ENCODE measurements around the gene RPL15. TPM values are rescaled to one million over a fixed set of nuclear protein-coding genes. Genes with fewer than 3 reads are reported as not detected.

The RPL15 gene
- total and polyA plus RNA-seq, 2 donors (not counting 1 experiment from before 2014, with no cell fraction given) = 1,860 to 3,720 TPM

DNA sequence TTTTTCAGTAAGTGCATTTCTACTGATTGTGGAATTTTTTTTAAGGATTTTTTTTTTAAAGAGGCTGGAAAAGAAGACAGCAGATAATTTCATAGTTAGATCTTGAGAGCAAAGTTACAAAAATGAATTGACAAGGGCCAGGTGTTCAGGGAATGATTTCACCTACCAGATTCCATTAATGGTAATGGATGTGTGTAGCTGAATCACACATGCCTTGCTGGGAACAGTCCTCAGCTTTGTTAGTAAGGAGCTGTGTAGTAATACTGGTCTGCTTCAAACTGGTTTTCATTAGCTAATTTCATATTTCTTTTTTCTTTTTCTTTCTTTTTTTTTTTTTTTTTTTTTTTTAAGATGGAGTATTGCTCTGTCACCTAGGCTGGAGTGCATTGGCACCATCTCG, 44.1 kb downstream of the RPL15 start:
- Histone ChIP-seq H3K27ac (ENCODE audit: insufficient read depth, low read length) (no peak overlapping the region), H2AFZ (ENCODE audit: low read length) (no peak overlapping the region), H3K4me1 (ENCODE audit: control insufficient read depth, extremely low read depth, insufficient read depth, low read length) (peaks cover 16% of the 10 kb centered on the region), H4K20me1 (ENCODE audit: control insufficient read depth, extremely low read depth, insufficient read depth, low read length) (no peaks in the 10 kb centered on the region), H3K9ac (ENCODE audit: insufficient read depth, low read length) (no peak overlapping the region), H3K79me2 (ENCODE audit: control insufficient read depth, insufficient read depth, low read length) (peaks cover 16% of the 10 kb centered on the region), H3K4me2 (ENCODE audit: extremely low read depth, insufficient read depth, low read length) (no peak overlapping the region), H3K4me3 (replicated peaks in 1 of 4; ENCODE audit: control extremely low read depth in 1 of 4, insufficient read depth in 1 of 4, low read depth in 3 of 4, low read length in 4 of 4) (no peak overlapping the region), H3K9me3 (ENCODE audit: control insufficient read depth, insufficient read depth, low read depth, low read length) (no peaks in the 10 kb centered on the region), H3K36me3 (ENCODE audit: control insufficient read depth, insufficient read depth, low read length) (peaks cover 4% of the 10 kb centered on the region), H3K27me3 (ENCODE audit: control insufficient read depth, insufficient read depth, low read length) (no peaks in the 10 kb centered on the region)
- DNase-seq (ENCODE audit: low read depth in 2 of 2) = no peak
- TF ChIP-seq, protein P1, sequence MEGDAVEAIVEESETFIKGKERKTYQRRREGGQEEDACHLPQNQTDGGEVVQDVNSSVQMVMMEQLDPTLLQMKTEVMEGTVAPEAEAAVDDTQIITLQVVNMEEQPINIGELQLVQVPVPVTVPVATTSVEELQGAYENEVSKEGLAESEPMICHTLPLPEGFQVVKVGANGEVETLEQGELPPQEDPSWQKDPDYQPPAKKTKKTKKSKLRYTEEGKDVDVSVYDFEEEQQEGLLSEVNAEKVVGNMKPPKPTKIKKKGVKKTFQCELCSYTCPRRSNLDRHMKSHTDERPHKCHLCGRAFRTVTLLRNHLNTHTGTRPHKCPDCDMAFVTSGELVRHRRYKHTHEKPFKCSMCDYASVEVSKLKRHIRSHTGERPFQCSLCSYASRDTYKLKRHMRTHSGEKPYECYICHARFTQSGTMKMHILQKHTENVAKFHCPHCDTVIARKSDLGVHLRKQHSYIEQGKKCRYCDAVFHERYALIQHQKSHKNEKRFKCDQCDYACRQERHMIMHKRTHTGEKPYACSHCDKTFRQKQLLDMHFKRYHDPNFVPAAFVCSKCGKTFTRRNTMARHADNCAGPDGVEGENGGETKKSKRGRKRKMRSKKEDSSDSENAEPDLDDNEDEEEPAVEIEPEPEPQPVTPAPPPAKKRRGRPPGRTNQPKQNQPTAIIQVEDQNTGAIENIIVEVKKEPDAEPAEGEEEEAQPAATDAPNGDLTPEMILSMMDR (conservative IDR thresholded peaks at IDR 0.05 in 1 of 2, IDR thresholded peaks at IDR 0.05 in 1 of 2; ENCODE audit: low read depth in 1 of 2, low read length in 2 of 2) = no peak
- no peak for TF ChIP-seq EZH2 (IDR thresholded peaks at IDR 0.05; ENCODE audit: low read length, missing control alignments)

DNA sequence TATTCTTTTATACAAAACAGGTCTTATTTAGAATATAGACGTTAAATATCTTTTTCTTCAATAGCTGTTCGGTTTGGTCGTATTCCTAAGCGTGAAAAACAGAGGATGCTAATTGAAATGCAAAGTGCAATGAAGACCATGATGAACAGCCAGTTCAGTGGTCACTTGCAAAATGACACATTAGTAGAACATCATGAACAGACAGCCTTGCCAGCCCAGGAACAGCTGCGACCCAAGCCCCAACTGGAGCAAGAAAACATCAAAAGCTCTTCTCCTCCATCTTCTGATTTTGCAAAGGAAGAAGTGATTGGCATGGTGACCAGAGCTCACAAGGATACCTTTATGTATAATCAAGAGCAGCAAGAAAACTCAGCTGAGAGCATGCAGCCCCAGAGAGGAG, 45.0 kb downstream of the RPL15 start:
- peaks cover 16% of the 10 kb centered on the region for H3K4me1 ChIP-seq (ENCODE audit: control insufficient read depth, extremely low read depth, insufficient read depth, low read length)
- TF ChIP-seq EZH2 (IDR thresholded peaks at IDR 0.05; ENCODE audit: low read length, missing control alignments) = no peak
- TF ChIP-seq, protein P1 (conservative IDR thresholded peaks at IDR 0.05 in 1 of 2, IDR thresholded peaks at IDR 0.05 in 1 of 2; ENCODE audit: low read depth in 1 of 2, low read length in 2 of 2) = no peak
- DNase-seq (ENCODE audit: low read depth in 2 of 2) = no peak
- H3K4me2 ChIP-seq (ENCODE audit: extremely low read depth, insufficient read depth, low read length) = no peak overlapping the region
- H3K9ac ChIP-seq (ENCODE audit: insufficient read depth, low read length) = no peak overlapping the region
- H3K4me3 ChIP-seq (replicated peaks in 1 of 4; ENCODE audit: control extremely low read depth in 1 of 4, insufficient read depth in 1 of 4, low read depth in 3 of 4, low read length in 4 of 4) = no peak overlapping the region
- no peaks in the 10 kb centered on the region for H3K9me3 ChIP-seq (ENCODE audit: control insufficient read depth, insufficient read depth, low read depth, low read length)
- H3K36me3 ChIP-seq (ENCODE audit: control insufficient read depth, insufficient read depth, low read length) = peaks cover 4% of the 10 kb centered on the region
- no peak overlapping the region for H2AFZ ChIP-seq (ENCODE audit: low read length)
- H3K79me2 ChIP-seq (ENCODE audit: control insufficient read depth, insufficient read depth, low read length) = peaks cover 13% of the 10 kb centered on the region
- no peaks in the 10 kb centered on the region for H4K20me1 ChIP-seq (ENCODE audit: control insufficient read depth, extremely low read depth, insufficient read depth, low read length)
- H3K27me3 ChIP-seq (ENCODE audit: control insufficient read depth, insufficient read depth, low read length) = no peaks in the 10 kb centered on the region
- H3K27ac ChIP-seq (ENCODE audit: insufficient read depth, low read length) = no peak overlapping the region

DNA sequence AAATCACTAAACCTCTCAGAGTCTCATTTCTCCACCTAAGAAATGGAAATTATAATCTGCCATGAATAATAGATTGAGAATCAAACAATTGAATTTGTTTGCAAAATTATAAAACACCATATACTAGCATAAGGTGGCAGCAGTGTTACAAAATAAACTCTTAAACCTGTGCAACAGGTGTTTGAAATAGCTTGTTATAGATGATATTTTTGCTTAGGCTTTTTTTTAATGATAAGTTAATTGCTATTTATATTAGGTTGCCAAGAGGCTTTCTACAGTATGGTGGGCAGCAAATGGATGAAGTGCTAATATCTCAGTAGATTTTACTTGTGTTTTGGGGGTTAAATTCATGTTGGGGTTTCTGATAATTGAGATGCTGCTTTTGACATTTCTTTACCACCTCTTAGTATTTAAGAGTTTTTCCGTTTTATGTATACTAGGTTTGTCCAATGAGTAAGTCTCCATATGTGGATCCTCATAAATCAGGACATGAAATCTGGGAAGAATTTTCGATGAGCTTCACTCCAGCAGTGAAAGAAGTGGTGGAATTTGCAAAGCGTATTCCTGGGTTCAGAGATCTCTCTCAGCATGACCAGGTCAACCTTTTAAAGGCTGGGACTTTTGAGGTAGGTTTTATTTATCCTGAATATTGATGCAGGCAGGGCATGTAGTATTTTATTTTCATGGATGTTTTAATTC, 47.8 kb downstream of the RPL15 start:
- H3K4me3 ChIP-seq (replicated peaks in 1 of 4; ENCODE audit: control extremely low read depth in 1 of 4, insufficient read depth in 1 of 4, low read depth in 3 of 4, low read length in 4 of 4) = no peak overlapping the region
- H3K79me2 ChIP-seq (ENCODE audit: control insufficient read depth, insufficient read depth, low read length) = peaks cover 8% of the 10 kb centered on the region
- H3K27ac ChIP-seq (ENCODE audit: insufficient read depth, low read length) = no peak overlapping the region
- H4K20me1 ChIP-seq (ENCODE audit: control insufficient read depth, extremely low read depth, insufficient read depth, low read length) = no peaks in the 10 kb centered on the region
- no peak overlapping the region for H2AFZ ChIP-seq (ENCODE audit: low read length)
- no peaks in the 10 kb centered on the region for H3K9me3 ChIP-seq (ENCODE audit: control insufficient read depth, insufficient read depth, low read depth, low read length)
- peaks cover 8% of the 10 kb centered on the region for H3K4me1 ChIP-seq (ENCODE audit: control insufficient read depth, extremely low read depth, insufficient read depth, low read length)
- DNase-seq (ENCODE audit: low read depth in 2 of 2) = no peak
- H3K4me2 ChIP-seq (ENCODE audit: extremely low read depth, insufficient read depth, low read length) = no peak overlapping the region
- no peak overlapping the region for H3K9ac ChIP-seq (ENCODE audit: insufficient read depth, low read length)
- no peaks in the 10 kb centered on the region for H3K27me3 ChIP-seq (ENCODE audit: control insufficient read depth, insufficient read depth, low read length)
- peaks cover 4% of the 10 kb centered on the region for H3K36me3 ChIP-seq (ENCODE audit: control insufficient read depth, insufficient read depth, low read length)
- TF ChIP-seq, protein P1 (conservative IDR thresholded peaks at IDR 0.05 in 1 of 2, IDR thresholded peaks at IDR 0.05 in 1 of 2; ENCODE audit: low read depth in 1 of 2, low read length in 2 of 2) = no peak
- TF ChIP-seq EZH2 (IDR thresholded peaks at IDR 0.05; ENCODE audit: low read length, missing control alignments) = no peak
